Endothelial cell (in vitro differentiated cells): ENCODE measurements around the gene FN1. TPM values are rescaled to one million over a fixed set of nuclear protein-coding genes. Genes with fewer than 3 reads are reported as not detected.
A peak's percentile ranks its signal among the peaks of the same experiment; 100 is the strongest.

Experiments used
- DNase-seq: peaks from one replicate; pipeline ENCODE4 v3.0.0; 2021; ENCODE audit warnings: low spot score
- H3K27ac Mint-ChIP-seq: one replicate; pipeline ENCODE4 v1.8.0; 2021; ENCODE audit warnings: mixed read lengths, inconsistent platforms; ENCODE audit not compliant: unreplicated experiment
- H3K27me3 Mint-ChIP-seq: one replicate; pipeline ENCODE4 v1.8.0; 2021; ENCODE audit warnings: mild to moderate bottlenecking, moderate library complexity, mixed read lengths, inconsistent platforms; ENCODE audit not compliant: unreplicated experiment
- H3K36me3 Mint-ChIP-seq: one replicate; pipeline ENCODE4 v1.8.0; 2021; ENCODE audit warnings: mild to moderate bottlenecking, low read depth, mixed read lengths, inconsistent platforms; ENCODE audit not compliant: unreplicated experiment
- H3K4me1 Mint-ChIP-seq: one replicate; pipeline ENCODE4 v1.8.0; 2021; ENCODE audit warnings: mild to moderate bottlenecking, mixed read lengths, inconsistent platforms; ENCODE audit not compliant: unreplicated experiment
- H3K4me3 Mint-ChIP-seq: one replicate; pipeline ENCODE4 v1.8.0; 2021; ENCODE audit warnings: mild to moderate bottlenecking, mixed read lengths, inconsistent platforms; ENCODE audit not compliant: unreplicated experiment
- H3K9me3 Mint-ChIP-seq: one replicate; pipeline ENCODE4 v1.8.0; 2021; ENCODE audit warnings: mixed read lengths, inconsistent platforms; ENCODE audit not compliant: unreplicated experiment
- CTCF ChIP-seq: fragments of 200-600 bp; sonication (generic); IDR thresholded peaks from one replicate; pipeline ENCODE4 v1.5.0; 2021; ENCODE audit warnings: antibody characterized with exemption; ENCODE audit not compliant: unreplicated experiment
- total RNA-seq: library from RNA; stranded (reverse); fragmentation: NEBNext Ultra II Directional; extraction: Animal tissue kit (Norgen Biotek cat#: 25700); gene quantifications from one replicate; pipeline ENCODE4 v1.2.1, GENCODE V29; 2021; ENCODE audit not compliant: unreplicated experiment

Gene FN1
- total RNA-seq, 1 donor from 2014 or later: 1,159 TPM

GRCh38 chr2:215428060-215428910 lies 7.6 kb downstream of the FN1 start:
- Mint-ChIP-seq H3K4me3 (peak overlapping the region; percentile 17), H3K27ac (no peak overlapping the region), H3K4me1 (peaks cover 38% of the 10 kb centered on the region), H3K27me3 (peaks cover 5% of the 10 kb centered on the region), H3K9me3 (no peaks in the 10 kb centered on the region), H3K36me3 (peaks cover 62% of the 10 kb centered on the region)
- TF ChIP-seq CTCF: no peak
- no peak for DNase-seq

- DNase-seq: no peak
- Mint-ChIP-seq H3K27ac (no peak overlapping the region), H3K4me1 (peaks cover 35% of the 10 kb centered on the region), H3K4me3 (no peak overlapping the region), H3K36me3 (peaks cover 59% of the 10 kb centered on the region), H3K9me3 (no peaks in the 10 kb centered on the region), H3K27me3 (peaks cover 5% of the 10 kb centered on the region)
- TF ChIP-seq CTCF: no peak
Observed at GRCh38 chr2:215427585-215427984, 8.3 kb downstream of the FN1 start.

GRCh38 chr2:215425021-215425782 lies 10.7 kb downstream of the FN1 start:
- peaks cover 61% of the 10 kb centered on the region for H3K36me3 Mint-ChIP-seq
- no peak for DNase-seq
- TF ChIP-seq CTCF: no peak

GRCh38 chr2:215423928-215424540 lies 11.8 kb downstream of the FN1 start:
- H3K36me3 Mint-ChIP-seq: peaks cover 57% of the 10 kb centered on the region
- peak overlapping the region; percentile 58 for H3K4me3 Mint-ChIP-seq
- H3K27me3 Mint-ChIP-seq: peaks cover 5% of the 10 kb centered on the region
- H3K9me3 Mint-ChIP-seq: no peaks in the 10 kb centered on the region
- H3K27ac Mint-ChIP-seq: peak overlapping the region; percentile 76
- no peak for DNase-seq
- peaks cover 21% of the 10 kb centered on the region for H3K4me1 Mint-ChIP-seq
- TF ChIP-seq CTCF: no peak

More at GRCh38 chr2:215425021-215425782, 10.7 kb downstream of the FN1 start:
- H3K27me3 Mint-ChIP-seq: peaks cover 5% of the 10 kb centered on the region
- peaks cover 21% of the 10 kb centered on the region for H3K4me1 Mint-ChIP-seq
- no peaks in the 10 kb centered on the region for H3K9me3 Mint-ChIP-seq
- H3K4me3 Mint-ChIP-seq: peak overlapping the region; percentile 72
- peak overlapping the region; percentile 43 for H3K27ac Mint-ChIP-seq
